Cardiac muscle cell (in vitro differentiated cells and primary cell): ENCODE measurements around the gene NDRG2. TPM values are rescaled to one million over a fixed set of nuclear protein-coding genes. Genes with fewer than 3 reads are reported as not detected.
A peak's percentile ranks its signal among the peaks of the same experiment; 100 is the strongest.

Source experiments
- DNase-seq, 2 donors: peaks; one replicate each; pipeline versions ENCODE4 v3.0.0 to v3.0.0-alpha.2; 2010 to 2017; ENCODE audit warnings: low read depth in 1 of 2, low spot score in 1 of 2
- H3K27ac ChIP-seq: fragments of 200-600 bp; sonication (generic); 2 replicates; pipeline ENCODE4 v1.5.1; 2016
- H3K27me3 ChIP-seq: fragments of 200-600 bp; sonication (generic); 2 replicates; pipeline ENCODE4 v1.6.0; 2016; ENCODE audit warnings: control low read depth
- H3K36me3 ChIP-seq: fragments of 200-600 bp; sonication (generic); 2 replicates; pipeline ENCODE4 v1.5.1; 2016; ENCODE audit warnings: control low read depth
- H3K4me1 ChIP-seq: fragments of 200-600 bp; sonication (generic); 2 replicates; pipeline ENCODE4 v1.8.1; 2017; ENCODE audit warnings: low read depth, mild to moderate bottlenecking, mixed run types
- H3K4me3 ChIP-seq: fragments of 200-600 bp; sonication (generic); 2 replicates; pipeline ENCODE4 v1.5.1; 2016; ENCODE audit warnings: mild to moderate bottlenecking
- H3K9me3 ChIP-seq: fragments of 200-600 bp; sonication (generic); 2 replicates; pipeline ENCODE4 v1.5.1; 2017; ENCODE audit warnings: low read depth, mild to moderate bottlenecking, control low read depth
- CTCF ChIP-seq: IDR thresholded peaks from 2 replicates; pipeline ENCODE4 v1.5.1; 2012; ENCODE audit warnings: low read depth, mild to moderate bottlenecking, low read length
- polyA plus RNA-seq: library from polyadenylated mRNA; unstranded; fragments of >200 nt; fragmentation: Nextera tagmentation; extraction: Ambion mirVana; gene quantifications from 2 replicates; pipeline ENCODE4 v1.2.1, GENCODE V29; 2016
- total RNA-seq: library from RNA; depleted of rRNA; stranded (reverse); fragments of >200 nt; gene quantifications from 2 replicates; pipeline ENCODE4 v1.2.3, GENCODE V29; 2016

Gene NDRG2
- total and polyA plus RNA-seq, 2 experiments from 2014 or later: 218 to 423 TPM

- H3K9me3 ChIP-seq: no peaks in the 10 kb centered on the region
- H3K27me3 ChIP-seq: no peaks in the 10 kb centered on the region
- H3K4me1 ChIP-seq: peaks cover 17% of the 10 kb centered on the region
- no peaks in the 10 kb centered on the region for H3K36me3 ChIP-seq
- H3K27ac ChIP-seq: no peak overlapping the region
- no peak for TF ChIP-seq CTCF
- DNase-seq: no peak
- H3K4me3 ChIP-seq: no peak overlapping the region
Measured at GRCh38 chr14:21040370-21040925, 15.6 kb upstream of the NDRG2 start.

- no peaks in the 10 kb centered on the region for H3K27me3 ChIP-seq
- no peaks in the 10 kb centered on the region for H3K9me3 ChIP-seq
- peak overlapping the region; percentile 80 for H3K27ac ChIP-seq
- H3K4me3 ChIP-seq: no peak overlapping the region
- TF ChIP-seq CTCF: peak; percentile 73
- H3K36me3 ChIP-seq: no peaks in the 10 kb centered on the region
- H3K4me1 ChIP-seq: peaks cover 17% of the 10 kb centered on the region
- DNase-seq: peak; percentile 85 to 86
Measured at GRCh38 chr14:21039585-21040369, 14.9 kb upstream of the NDRG2 start.

- peaks cover 20% of the 10 kb centered on the region for H3K4me1 ChIP-seq
- peak overlapping the region; percentile 80 for H3K27ac ChIP-seq
- peak; percentile 65 to 94 for DNase-seq
- H3K36me3 ChIP-seq: no peaks in the 10 kb centered on the region
- H3K9me3 ChIP-seq: no peaks in the 10 kb centered on the region
- no peak overlapping the region for H3K4me3 ChIP-seq
- H3K27me3 ChIP-seq: no peaks in the 10 kb centered on the region
- TF ChIP-seq CTCF: no peak
Measured at GRCh38 chr14:21038441-21039422, 13.9 kb upstream of the NDRG2 start.

GRCh38 chr14:21037156-21037555 is 12.3 kb upstream of the NDRG2 start:
- Histone ChIP-seq H3K4me1 (peaks cover 20% of the 10 kb centered on the region), H3K36me3 (no peaks in the 10 kb centered on the region)
- no peak for TF ChIP-seq CTCF

GRCh38 chr14:21036751-21037150 is 11.9 kb upstream of the NDRG2 start:
- H3K4me1 ChIP-seq: peaks cover 20% of the 10 kb centered on the region
- no peaks in the 10 kb centered on the region for H3K27me3 ChIP-seq
- H3K27ac ChIP-seq: no peak overlapping the region
- no peaks in the 10 kb centered on the region for H3K9me3 ChIP-seq
- no peak overlapping the region for H3K4me3 ChIP-seq
- H3K36me3 ChIP-seq: no peaks in the 10 kb centered on the region
- TF ChIP-seq CTCF: no peak
- no peak for DNase-seq

More at GRCh38 chr14:21037156-21037555, 12.3 kb upstream of the NDRG2 start:
- DNase-seq: no peak
- Histone ChIP-seq H3K9me3 (no peaks in the 10 kb centered on the region), H3K4me3 (no peak overlapping the region), H3K27me3 (no peaks in the 10 kb centered on the region), H3K27ac (no peak overlapping the region)
